ENCODE results near the gene TMEM184A. TPM values are rescaled to one million over a fixed set of nuclear protein-coding genes. Genes with fewer than 3 reads are reported as not detected.

The TMEM184A gene
- total and polyA plus RNA-seq, 2 donors (not counting 3 experiments of a cell fraction or from before 2014, with no cell fraction given): 0.48 TPM; not detected in 1

GRCh38 chr7:1544178-1544895 is 11.7 kb downstream of the TMEM184A start:
- Histone ChIP-seq H3K79me2 (ENCODE audit: control insufficient read depth, insufficient read depth, low read length) (peaks cover 6% of the 10 kb centered on the region), H3K4me1 (ENCODE audit: control insufficient read depth, extremely low read depth, insufficient read depth, low read length) (no peaks in the 10 kb centered on the region), H3K36me3 (ENCODE audit: control insufficient read depth in 2 of 2, extremely low read depth in 1 of 2, insufficient read depth in 2 of 2, low read length in 2 of 2) (peaks cover 8 to 26% of the 10 kb centered on the region in 2 experiments), H3K27ac (ENCODE audit: insufficient read depth, low read depth, low read length) (no peak overlapping the region), H2AFZ (ENCODE audit: low read depth, low read length) (no peak overlapping the region), H3K4me2 (ENCODE audit: insufficient read depth, low read length) (no peak overlapping the region), H3K27me3 (ENCODE audit: control insufficient read depth in 2 of 2, insufficient read depth in 2 of 2, low read length in 2 of 2) (no peaks in the 10 kb centered on the region), H4K20me1 (replicated peaks; ENCODE audit: control insufficient read depth, extremely low read depth, insufficient read depth, low read length) (no peaks in the 10 kb centered on the region), H3K9me3 (replicated peaks; ENCODE audit: control insufficient read depth, insufficient read depth, low read length) (no peaks in the 10 kb centered on the region), H3K9me1 (replicated peaks; ENCODE audit: control insufficient read depth, extremely low read depth, insufficient read depth, low read length) (no peaks in the 10 kb centered on the region), H3K4me3 (replicated peaks in 1 of 3; ENCODE audit: insufficient read depth in 1 of 3, low read depth in 1 of 3, low read length in 3 of 3) (no peak overlapping the region), H3K9ac (replicated peaks; ENCODE audit: extremely low read depth, insufficient read depth, low read length) (no peak overlapping the region)
- no peak for FAIRE-seq
- intact Hi-C loops (cut with micrococcal nuclease): no loop called here
- ChIA-PET POLR2A (no interaction called here), CTCF (interaction anchor here (0.9 to 1.1 kb wide), 2 partner anchors 10 to 12 kb away, joined by 3 to 4 read pairs; partner anchors contain the start of gene TMEM184A)
- no TSS peak for BruUV-seq (replicated peaks)
- DNase-seq (ENCODE audit: low read depth, low spot score): no peak
- TF ChIP-seq, protein P1, sequence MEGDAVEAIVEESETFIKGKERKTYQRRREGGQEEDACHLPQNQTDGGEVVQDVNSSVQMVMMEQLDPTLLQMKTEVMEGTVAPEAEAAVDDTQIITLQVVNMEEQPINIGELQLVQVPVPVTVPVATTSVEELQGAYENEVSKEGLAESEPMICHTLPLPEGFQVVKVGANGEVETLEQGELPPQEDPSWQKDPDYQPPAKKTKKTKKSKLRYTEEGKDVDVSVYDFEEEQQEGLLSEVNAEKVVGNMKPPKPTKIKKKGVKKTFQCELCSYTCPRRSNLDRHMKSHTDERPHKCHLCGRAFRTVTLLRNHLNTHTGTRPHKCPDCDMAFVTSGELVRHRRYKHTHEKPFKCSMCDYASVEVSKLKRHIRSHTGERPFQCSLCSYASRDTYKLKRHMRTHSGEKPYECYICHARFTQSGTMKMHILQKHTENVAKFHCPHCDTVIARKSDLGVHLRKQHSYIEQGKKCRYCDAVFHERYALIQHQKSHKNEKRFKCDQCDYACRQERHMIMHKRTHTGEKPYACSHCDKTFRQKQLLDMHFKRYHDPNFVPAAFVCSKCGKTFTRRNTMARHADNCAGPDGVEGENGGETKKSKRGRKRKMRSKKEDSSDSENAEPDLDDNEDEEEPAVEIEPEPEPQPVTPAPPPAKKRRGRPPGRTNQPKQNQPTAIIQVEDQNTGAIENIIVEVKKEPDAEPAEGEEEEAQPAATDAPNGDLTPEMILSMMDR (IDR thresholded peaks at IDR 0.05; ENCODE audit: extremely low read depth in 1 of 2, insufficient read depth in 1 of 2, low read depth in 1 of 2, low read length in 2 of 2): no peak
- TF ChIP-seq MYC (IDR thresholded peaks at IDR 0.05; ENCODE audit: low read depth, low read length) (no peak), JUN (IDR thresholded peaks at IDR 0.05; ENCODE audit: borderline replicate concordance, insufficient read depth, insufficient read length, low read depth) (no peak), POLR2AphosphoS5 (IDR thresholded peaks at IDR 0.05; ENCODE audit: insufficient read depth, low read depth, low read length) (no peak), GATA2 (IDR thresholded peaks at IDR 0.05; ENCODE audit: insufficient read depth, insufficient read length, low read depth, low read length) (no peak), EZH2 (IDR thresholded peaks at IDR 0.05; ENCODE audit: borderline replicate concordance, low read depth, low read length, severe bottlenecking) (no peak), FOS (IDR thresholded peaks at IDR 0.05; ENCODE audit: borderline replicate concordance, insufficient read depth, low read length) (no peak), POLR2A (IDR thresholded peaks at IDR 0.05; ENCODE audit: low read depth, low read length) (no peak)
- TF ChIP-seq, protein P2, sequence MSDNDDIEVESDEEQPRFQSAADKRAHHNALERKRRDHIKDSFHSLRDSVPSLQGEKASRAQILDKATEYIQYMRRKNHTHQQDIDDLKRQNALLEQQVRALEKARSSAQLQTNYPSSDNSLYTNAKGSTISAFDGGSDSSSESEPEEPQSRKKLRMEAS (IDR thresholded peaks at IDR 0.05; ENCODE audit: insufficient read depth, insufficient read length): no peak
- dilution Hi-C loops (cut with MboI; ENCODE audit: extremely low pct_ligation_motif_present, low sequenced_read_pairs): no loop called here

Data from endothelial cell of umbilical vein (primary cell).